Osteocyte (in vitro differentiated cells): Measurements from ENCODE around the gene AFF3. TPM values are rescaled to one million over a fixed set of nuclear protein-coding genes. Genes with fewer than 3 reads are reported as not detected.
A peak's percentile ranks its signal among the peaks of the same experiment; 100 is the strongest.

Experiments
- DNase-seq: peaks from one replicate; pipeline ENCODE4 v3.0.0; 2021; ENCODE audit warnings: mixed read lengths; ENCODE audit not compliant: unreplicated experiment; ENCODE audit errors: extremely low spot score
- H3K27ac Mint-ChIP-seq: one replicate; pipeline ENCODE4 v1.8.0; 2021; ENCODE audit warnings: mild to moderate bottlenecking, mixed read lengths; ENCODE audit not compliant: unreplicated experiment
- H3K27me3 Mint-ChIP-seq: one replicate; pipeline ENCODE4 v1.8.0; 2021; ENCODE audit warnings: mixed read lengths; ENCODE audit not compliant: unreplicated experiment
- H3K36me3 Mint-ChIP-seq: one replicate; pipeline ENCODE4 v1.8.0; 2021; ENCODE audit warnings: mixed read lengths; ENCODE audit not compliant: unreplicated experiment
- H3K4me1 Mint-ChIP-seq: one replicate; pipeline ENCODE4 v1.8.0; 2021; ENCODE audit warnings: mixed read lengths; ENCODE audit not compliant: unreplicated experiment
- H3K4me3 Mint-ChIP-seq: one replicate; pipeline ENCODE4 v1.8.0; 2021; ENCODE audit warnings: mild to moderate bottlenecking, moderate library complexity, mixed read lengths; ENCODE audit not compliant: unreplicated experiment
- H3K9me3 Mint-ChIP-seq: one replicate; pipeline ENCODE4 v1.8.0; 2021; ENCODE audit warnings: mixed read lengths; ENCODE audit not compliant: unreplicated experiment
- total RNA-seq: library from RNA; stranded (reverse); gene quantifications from 2 replicates; pipeline ENCODE4 v1.2.1, GENCODE V29; 2021
- TF ChIP-seq, protein P1 (sequence below): fragments of 200-600 bp; sonication (generic); IDR thresholded peaks from 2 replicates; pipeline ENCODE4 v1.5.0; 2021; ENCODE audit warnings: antibody characterized with exemption, mild to moderate bottlenecking, moderate library complexity

Gene AFF3
- total RNA-seq, 1 donor from 2014 or later, result 248 TPM

DNA sequence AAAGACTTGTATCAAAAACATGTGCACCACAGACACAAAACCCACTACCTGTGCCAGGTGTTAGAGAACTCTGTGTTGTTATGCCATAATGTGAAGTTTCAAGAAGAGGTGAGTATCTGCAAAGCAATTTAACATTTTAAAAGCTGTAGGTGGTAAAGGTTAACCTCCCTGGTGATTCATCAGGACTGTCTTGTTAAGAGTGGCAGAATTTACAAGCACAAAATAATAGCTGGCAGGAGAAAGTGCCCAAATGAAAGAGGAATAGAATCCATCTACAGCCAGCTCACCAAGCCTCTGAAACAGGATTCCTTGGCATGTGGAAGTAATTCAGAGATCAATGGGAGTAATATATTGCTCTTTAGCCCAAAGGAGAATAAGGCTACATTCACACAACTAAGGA, 230.7 kb downstream of the AFF3 start:
- Mint-ChIP-seq H3K27me3 (no peaks in the 10 kb centered on the region), H3K27ac (no peak overlapping the region), H3K4me1 (peaks cover 20% of the 10 kb centered on the region), H3K9me3 (no peaks in the 10 kb centered on the region), H3K4me3 (no peak overlapping the region), H3K36me3 (peaks cover 26% of the 10 kb centered on the region)
- TF ChIP-seq, protein P1, sequence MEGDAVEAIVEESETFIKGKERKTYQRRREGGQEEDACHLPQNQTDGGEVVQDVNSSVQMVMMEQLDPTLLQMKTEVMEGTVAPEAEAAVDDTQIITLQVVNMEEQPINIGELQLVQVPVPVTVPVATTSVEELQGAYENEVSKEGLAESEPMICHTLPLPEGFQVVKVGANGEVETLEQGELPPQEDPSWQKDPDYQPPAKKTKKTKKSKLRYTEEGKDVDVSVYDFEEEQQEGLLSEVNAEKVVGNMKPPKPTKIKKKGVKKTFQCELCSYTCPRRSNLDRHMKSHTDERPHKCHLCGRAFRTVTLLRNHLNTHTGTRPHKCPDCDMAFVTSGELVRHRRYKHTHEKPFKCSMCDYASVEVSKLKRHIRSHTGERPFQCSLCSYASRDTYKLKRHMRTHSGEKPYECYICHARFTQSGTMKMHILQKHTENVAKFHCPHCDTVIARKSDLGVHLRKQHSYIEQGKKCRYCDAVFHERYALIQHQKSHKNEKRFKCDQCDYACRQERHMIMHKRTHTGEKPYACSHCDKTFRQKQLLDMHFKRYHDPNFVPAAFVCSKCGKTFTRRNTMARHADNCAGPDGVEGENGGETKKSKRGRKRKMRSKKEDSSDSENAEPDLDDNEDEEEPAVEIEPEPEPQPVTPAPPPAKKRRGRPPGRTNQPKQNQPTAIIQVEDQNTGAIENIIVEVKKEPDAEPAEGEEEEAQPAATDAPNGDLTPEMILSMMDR, result no peak
- DNase-seq, result no peak

DNA sequence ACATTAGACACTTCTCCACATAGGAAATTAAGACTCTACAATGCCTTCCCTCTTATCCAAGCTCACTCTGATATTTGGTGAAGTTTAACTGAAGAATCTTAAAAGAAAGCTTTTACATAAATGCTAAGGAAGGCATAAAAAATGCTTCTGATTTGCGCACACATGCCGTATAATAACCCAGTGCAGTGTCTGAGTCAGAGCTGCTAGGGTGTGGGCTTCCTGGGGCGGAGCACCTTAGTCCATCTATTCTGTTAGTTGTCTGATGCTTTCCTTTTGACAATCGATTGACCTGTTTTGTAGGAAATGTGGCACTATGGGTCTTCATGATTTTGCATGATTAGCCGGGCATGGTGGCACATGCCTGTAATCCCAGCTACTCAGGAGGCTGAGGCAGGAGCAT, 231.5 kb downstream of the AFF3 start:
- H3K27ac Mint-ChIP-seq, result no peak overlapping the region
- TF ChIP-seq, protein P1, result no peak
- peaks cover 24% of the 10 kb centered on the region for H3K4me1 Mint-ChIP-seq
- no peaks in the 10 kb centered on the region for H3K27me3 Mint-ChIP-seq
- no peaks in the 10 kb centered on the region for H3K9me3 Mint-ChIP-seq
- peaks cover 34% of the 10 kb centered on the region for H3K36me3 Mint-ChIP-seq
- DNase-seq, result no peak
- no peak overlapping the region for H3K4me3 Mint-ChIP-seq

DNA sequence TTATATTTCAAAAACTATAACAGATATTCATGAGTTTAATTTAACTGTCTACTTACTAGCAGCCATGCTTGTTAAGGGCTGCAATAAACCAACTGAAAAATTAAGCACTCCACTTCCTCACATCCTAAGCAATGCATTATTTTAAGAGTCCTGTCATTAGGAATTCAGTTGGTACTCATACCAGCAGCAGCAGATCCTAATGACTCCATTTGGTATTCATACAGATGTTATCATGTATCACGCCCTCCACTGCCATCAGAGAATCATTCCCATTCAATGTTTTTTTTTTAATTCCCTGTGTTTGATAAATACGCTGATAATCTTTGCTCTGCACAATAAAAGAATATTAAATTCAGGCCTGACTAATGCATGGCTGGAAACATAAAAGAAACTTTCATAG, 236.8 kb downstream of the AFF3 start:
- TF ChIP-seq, protein P1, result no peak
- Mint-ChIP-seq H3K36me3 (peaks cover 35% of the 10 kb centered on the region), H3K9me3 (no peaks in the 10 kb centered on the region), H3K27ac (peak overlapping the region; percentile 8), H3K27me3 (no peaks in the 10 kb centered on the region), H3K4me1 (peaks cover 38% of the 10 kb centered on the region), H3K4me3 (no peak overlapping the region)
- DNase-seq, result no peak

DNA sequence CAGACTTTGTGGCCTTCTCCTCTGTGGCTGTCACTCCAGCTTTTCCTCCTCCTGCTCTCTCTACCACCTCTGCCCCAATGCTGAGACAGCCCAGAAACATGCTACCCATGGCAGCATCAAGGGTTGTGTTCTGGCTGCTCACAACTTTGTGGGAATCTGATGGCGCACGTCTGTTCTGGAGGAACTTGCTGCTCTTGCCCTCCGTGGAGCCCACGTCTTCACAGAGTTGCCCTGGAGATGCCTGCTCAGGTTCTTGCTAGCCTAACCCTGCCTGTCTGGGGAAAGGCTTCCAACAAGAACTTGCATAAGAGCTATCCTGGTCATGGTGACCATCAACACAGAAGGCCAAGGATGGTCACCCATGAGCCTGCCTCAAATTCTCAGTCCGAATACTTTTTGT, 237.4 kb downstream of the AFF3 start:
- H3K4me1 Mint-ChIP-seq, result peaks cover 37% of the 10 kb centered on the region
- peaks cover 37% of the 10 kb centered on the region for H3K36me3 Mint-ChIP-seq
- TF ChIP-seq, protein P1, result no peak

DNA sequence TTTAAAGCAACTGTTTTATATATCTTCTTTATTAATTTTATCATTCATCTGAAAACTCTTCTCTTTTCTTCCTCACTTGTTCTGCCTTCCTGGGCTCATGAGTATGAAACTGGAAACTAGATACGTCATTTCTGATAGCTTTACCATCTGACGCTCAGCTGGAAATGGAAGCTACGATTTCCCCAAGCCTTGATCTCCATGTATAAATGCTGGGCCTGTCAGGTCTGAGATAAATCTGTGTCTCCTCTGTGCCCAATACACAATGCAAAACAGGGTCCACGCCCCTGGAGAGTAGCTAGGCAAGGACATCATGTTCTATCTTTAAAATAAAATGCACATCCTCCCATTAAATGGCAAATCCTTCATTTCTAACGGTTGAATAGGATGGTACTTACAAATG, 238.4 kb downstream of the AFF3 start:
- Mint-ChIP-seq H3K4me3 (no peak overlapping the region), H3K4me1 (peaks cover 43% of the 10 kb centered on the region), H3K27me3 (no peaks in the 10 kb centered on the region), H3K9me3 (no peaks in the 10 kb centered on the region), H3K27ac (peak overlapping the region; percentile 36), H3K36me3 (peaks cover 41% of the 10 kb centered on the region)
- DNase-seq, result no peak
- TF ChIP-seq, protein P1, result no peak

More for the DNA sequence above, 237.4 kb downstream of the AFF3 start:
- H3K27ac Mint-ChIP-seq, result no peak overlapping the region
- DNase-seq, result no peak
- H3K4me3 Mint-ChIP-seq, result no peak overlapping the region
- no peaks in the 10 kb centered on the region for H3K9me3 Mint-ChIP-seq
- no peaks in the 10 kb centered on the region for H3K27me3 Mint-ChIP-seq
